Retina (tissue), 1 donor: ENCODE data around the gene AP2A2.

Experiments used
- DNase-seq: peaks from one replicate; pipeline ENCODE4 v3.0.0-alpha.2; 2016

Gene AP2A2

DNA sequence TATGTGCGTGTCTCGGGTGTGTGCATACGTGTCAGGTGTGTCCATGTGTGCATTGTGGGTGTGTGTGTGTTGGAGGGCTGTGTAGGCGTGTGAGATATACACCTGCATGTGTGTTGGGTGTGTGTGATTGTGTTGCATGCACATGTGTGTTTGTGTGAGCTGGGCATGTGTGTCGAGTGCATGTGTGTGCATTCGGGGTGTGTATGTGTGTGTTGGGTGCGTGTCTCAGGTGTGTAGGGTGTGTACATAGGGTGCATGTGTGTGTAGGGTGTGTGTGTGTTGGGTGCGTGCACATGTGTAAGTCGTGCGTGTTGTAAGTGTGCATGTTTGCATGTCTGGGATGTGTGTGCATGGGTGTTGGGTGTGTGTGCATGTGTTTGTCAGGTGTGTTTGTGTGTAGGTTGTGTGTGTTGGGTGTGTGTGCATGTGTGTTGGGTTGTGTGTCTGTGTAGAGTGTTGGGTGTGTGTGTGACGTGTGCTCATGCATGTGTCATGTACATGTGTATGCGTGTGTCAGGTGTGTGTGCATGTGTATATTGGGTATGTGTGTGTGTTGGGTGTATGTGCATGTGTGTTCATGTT is 106.7 kb downstream of the AP2A2 start:
- DNase-seq = no peak

DNA sequence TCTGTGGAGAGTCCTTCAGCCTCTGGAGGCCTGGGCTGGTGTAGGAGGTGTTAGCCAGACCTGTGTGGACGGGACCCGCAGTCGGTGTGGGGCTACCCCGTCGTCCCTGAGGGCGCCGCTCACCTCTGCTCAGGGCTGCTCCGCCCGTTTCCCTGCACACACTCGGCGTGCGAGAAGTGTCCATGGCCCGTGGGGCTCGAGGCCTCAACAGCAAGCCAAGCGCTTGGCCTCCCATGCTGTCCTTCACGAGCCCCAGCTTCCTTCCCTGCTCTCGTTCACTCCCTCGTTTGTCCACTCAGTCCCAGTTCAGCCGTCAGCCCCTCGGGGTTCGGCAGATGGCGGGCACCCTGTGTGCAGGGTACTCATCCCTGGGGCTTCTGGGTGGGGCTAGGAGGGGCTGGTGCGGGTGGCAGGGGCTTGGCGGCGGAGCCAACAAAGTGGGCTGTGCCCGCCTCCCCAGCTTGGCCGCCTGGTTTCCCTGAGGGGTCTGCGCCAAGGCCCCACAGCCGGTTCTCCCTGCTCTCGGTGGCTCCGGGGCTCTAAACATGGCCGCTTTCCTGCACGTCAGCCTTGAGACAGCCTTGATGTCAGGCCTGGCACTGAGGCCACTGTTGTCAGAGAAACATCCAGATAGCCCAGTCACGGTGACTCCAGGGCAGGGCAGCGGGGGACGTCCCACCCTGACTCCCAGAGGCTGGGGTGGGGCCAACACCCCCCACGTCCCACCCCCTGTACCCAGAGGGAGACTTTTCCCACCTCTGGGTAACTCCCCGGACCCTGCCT is 107.5 kb downstream of the AP2A2 start:
- DNase-seq = no peak

DNA sequence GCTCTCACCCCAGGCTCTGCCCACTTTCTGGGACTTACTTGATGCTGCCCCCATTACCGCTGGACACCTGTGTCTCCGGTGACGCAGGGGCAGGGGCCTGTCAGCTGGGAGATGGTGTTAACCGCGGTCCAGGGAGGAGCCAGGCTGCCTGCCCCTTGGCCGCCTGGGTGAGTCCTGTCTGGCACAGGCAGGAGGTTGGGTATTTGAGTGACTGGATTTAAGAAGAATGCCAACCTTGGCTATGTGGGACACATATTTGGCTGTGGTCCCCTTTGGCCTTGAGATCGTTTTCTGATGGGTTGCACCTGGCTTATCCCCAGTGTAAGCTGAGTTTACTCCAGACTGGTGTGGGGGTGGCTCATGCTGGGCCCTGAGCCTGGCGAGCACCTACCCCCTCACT is 108.3 kb downstream of the AP2A2 start:
- DNase-seq = no peak

- no peak for DNase-seq
Measured at GRCh38 chr11:1034456-1035295, 109.0 kb downstream of the AP2A2 start.

DNA sequence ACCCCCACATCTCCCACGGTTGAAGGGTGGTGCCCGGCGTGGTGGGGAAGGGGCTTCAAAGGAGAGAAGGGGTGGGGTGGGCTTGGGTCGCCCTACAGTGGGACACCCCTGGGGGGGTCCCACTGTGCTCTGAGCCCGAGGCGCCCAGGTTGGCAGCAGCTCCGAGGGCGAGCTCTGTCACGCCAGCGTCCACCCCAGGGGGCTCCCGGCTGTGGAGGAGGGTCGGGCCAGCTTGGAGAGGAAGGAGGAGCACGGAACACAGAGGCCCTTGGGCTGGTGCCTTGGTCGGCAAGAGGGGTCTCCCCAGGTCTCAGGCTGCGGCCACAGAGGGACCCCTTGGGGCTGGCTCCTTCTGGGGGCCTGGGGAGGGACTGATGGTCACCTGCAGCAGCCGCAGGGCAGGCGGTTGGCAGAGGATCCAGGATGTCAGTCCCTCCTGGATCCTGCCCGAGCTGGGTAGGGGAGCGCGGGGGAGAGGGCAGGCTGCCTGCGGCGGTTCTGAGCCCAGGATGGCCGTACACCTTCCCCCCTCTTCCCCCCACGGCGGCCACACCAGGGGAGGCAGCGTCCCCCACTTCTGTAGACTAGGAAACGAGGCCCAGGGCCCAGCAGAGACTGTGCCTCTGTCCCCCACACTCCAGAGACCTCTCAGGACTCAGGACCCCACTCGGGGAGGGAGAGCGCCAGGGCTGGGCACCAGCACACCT is 110.1 kb downstream of the AP2A2 start:
- no peak for DNase-seq

GRCh38 chr11:1036303-1036923 is 110.7 kb downstream of the AP2A2 start, which contains the start of gene MUC6:
TSS of gene MUC6 (minus strand) at chr11:1036718. CDS start at chr11:1036655, 63 bp downstream.
- DNase-seq = peak; percentile 50

- no peak for DNase-seq
Measured at GRCh38 chr11:1036931-1037330, 111.3 kb downstream of the AP2A2 start.

- DNase-seq = no peak
Measured at GRCh38 chr11:1037506-1038055, 111.9 kb downstream of the AP2A2 start.

DNA sequence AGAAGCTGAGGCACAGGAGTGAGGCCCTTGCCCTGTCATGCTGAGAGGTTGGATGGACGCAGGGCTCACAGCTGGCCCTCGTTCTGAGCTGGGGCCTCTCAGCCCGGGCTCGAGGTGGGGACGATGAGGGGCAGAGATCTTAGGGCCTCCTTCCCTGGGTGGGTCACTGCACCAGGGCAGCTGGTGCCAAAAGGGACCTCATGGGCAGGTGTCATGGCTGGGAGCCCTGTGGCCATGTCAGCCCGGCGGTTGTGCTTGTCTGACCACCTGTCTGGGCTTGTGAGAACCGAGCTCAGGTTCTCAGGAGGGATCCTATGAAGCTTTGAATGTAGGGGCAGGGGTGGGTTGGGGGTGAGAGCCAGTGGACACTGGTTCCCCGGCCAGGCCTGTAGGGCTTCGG is 112.7 kb downstream of the AP2A2 start:
- DNase-seq = no peak

DNA sequence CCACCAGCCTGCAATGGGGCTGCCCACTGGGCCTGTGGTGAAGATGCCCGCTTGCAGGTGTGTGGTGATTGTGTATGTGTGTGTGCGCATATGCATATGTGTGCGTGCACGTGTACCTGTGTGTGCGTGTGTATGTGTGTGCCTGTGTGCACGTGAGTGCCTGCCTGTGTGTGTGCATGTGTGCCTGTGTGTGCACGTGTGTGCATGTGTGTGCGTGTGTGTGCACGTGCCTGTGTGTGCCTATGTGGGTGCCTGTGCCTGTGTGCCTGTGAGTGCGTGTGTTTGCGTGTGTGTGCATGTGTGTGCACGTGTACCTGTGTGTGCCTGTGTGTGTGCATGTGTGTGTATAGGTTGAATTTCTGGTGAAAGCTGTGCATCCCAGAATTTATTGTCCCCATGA is 113.3 kb downstream of the AP2A2 start:
- no peak for DNase-seq

DNA sequence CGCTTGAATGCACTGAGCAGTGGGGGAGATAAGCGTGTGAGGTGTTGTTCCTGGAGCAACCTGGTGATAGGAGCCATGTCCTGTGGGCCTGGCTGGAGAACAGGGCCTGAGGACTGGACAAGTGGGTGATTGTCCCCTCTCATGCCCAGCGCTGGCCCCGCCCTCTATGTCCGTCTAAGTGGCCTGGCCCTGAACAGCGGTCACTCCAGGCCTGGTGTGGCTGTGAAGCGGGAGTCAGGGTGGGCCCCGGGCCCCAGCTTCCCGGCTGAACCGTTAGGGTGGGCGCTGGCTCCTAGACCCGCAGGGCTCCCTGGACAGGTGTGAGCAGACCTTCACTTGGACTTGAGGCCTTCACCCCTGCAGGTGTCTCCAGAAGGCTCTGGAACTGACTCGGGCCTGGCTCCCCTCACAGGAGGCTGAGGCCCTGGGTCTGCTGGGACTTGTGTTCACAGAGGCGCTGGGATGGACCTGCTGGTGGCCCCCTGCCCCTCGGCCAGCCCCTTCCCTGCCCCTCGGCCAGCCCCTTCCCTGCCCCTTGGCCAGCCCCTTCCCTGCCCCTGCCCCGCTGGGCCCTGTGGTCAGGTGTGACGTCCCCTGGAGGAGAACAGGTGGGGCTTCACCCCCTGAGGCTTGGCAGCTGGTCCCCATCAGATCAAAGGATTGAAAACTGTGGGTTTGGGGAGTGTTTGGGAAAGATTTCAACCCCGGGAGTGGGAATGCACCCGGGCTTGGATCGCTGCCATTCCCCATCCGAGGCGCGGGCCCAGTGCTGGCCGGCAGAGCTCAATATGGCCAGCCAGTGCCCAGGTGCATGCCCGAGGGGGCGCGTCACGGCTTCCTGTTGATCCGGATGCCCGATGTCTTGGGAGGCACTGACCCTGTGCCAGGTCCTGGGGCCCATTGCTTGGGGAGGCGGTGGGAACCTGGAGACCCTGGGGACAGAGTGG is 114.1 kb downstream of the AP2A2 start:
- no peak for DNase-seq

- no peak for DNase-seq
Measured at GRCh38 chr11:1040428-1041148, 114.9 kb downstream of the AP2A2 start.

DNA sequence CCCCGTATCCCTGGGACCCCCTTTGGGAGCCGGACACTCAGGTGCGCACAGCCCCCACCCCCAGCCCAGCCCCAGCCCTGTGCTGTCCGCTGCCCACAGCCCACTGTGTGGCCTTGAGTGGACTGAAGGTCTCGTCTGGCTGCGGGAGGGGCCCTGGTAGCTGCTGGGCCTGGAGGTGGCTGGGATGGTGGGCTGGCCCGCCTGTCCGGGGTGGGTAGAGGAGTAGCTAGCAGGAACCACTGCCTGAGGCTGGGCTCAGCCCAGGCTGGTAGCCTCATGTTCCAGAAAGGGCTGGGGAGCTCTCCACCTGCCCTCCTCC is 115.4 kb downstream of the AP2A2 start:
- DNase-seq = no peak

- no peak for DNase-seq
Measured at GRCh38 chr11:1041471-1041870, 115.8 kb downstream of the AP2A2 start.

DNA sequence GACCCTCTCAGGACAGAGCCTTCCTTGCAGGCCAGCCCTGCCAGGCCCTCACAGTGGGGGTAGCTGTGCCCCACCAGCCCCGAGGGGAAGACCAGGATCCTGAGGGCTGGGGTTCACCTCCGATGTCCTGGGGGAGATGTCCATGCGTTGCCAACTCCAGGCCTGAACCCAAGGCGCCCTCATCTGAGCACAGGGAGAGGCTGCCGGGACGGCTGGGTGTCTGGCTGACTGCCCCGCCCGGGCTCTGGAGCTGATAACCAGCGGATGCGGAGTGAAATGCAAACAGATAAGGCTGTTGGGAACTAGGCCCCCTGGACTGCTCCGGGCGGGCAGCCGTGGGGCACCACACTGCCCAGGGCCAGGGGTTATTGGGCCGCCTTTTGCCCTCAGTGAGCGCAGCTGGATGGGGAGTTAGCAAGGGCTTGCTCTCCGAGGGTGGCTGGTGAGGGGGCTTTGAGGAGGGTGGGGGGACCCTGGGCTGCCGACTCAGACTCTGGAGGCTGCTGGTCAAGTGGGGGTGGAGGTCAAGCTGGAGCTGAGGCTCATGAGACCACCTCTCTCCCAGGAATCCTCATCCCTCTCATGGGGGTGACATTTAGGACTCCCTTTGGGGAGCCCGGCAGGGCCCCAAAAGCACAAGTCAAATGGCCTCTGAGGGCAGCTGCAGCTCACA is 116.4 kb downstream of the AP2A2 start:
- no peak for DNase-seq

GRCh38 chr11:1042626-1043562 is 117.2 kb downstream of the AP2A2 start:
- no peak for DNase-seq

DNA sequence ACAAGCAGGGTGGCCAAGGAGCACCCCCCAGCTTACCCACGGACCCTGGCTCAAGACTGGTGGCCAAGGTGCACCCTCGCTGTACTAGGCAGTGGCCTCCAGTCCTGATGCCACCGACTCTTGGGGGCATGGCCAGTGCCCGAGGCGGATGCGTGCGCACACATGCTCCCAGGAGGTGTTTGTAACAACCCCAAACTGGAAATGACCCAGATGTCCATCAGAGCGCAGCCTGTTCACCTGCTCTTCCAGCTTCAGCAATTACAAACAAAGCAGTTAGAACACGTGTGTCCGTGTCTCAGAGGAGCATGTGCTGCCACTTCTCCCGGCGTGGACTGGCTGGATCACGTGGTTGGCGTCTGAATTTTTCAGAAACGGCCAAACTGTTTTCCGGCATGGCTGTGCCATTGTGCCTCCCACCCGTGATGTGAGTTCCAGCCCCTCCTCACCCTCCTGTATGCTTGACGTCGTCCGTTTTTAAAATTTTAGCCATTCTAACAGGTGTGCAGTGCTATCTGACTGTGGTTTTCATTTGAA is 118.0 kb downstream of the AP2A2 start:
- DNase-seq = no peak

- no peak for DNase-seq
Measured at GRCh38 chr11:1044160-1044559, 118.5 kb downstream of the AP2A2 start.
